GM19193 (cell line): Measurements from ENCODE around the gene ATP6V1C2.

Experiments used
- POLR2A ChIP-seq: IDR thresholded peaks from 4 replicates; pipeline ENCODE4 v1.6.1; 2011; ENCODE audit not compliant: insufficient read depth, insufficient read length; ENCODE audit errors: extremely low read depth

ATP6V1C2 gene

DNA sequence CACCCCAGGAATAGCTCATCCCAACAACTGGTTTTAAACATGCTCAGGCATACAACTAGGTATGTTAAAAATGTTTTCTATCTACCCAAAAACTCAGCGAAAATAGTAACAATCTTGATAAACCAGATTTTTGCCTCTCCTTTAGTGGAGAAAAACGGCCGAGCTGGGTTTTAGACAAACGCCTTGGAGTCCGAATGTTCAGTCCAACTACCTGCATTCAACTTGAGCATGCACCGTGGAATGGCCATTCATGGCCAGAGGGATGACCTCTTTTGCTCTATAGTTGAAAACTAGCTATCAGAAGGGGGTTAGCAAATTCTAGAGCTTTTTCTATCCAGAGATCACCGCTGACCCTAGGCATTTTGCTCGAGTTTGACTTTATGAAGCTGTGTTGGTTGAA, 60.3 kb downstream of the ATP6V1C2 start:
- no peak for TF ChIP-seq POLR2A

DNA sequence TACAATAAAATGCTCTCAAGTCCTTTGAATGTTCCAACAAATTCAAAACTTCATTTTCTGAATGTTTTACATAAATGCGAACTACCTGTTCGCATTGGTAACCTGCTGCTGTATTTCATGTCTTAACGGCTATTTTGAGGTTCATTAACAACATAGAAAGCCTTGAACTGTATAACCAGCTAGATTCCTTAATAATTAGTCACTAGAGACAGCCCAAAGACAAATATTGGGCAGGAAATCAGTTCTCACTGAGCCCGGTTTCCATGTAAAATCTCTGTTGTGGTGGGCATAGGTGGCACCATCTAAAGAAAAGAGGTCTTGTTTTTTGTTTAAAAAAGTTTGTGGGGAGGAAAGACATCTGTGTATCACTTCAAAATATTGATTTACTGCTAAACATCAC, 62.0 kb downstream of the ATP6V1C2 start:
- no peak for TF ChIP-seq POLR2A

DNA sequence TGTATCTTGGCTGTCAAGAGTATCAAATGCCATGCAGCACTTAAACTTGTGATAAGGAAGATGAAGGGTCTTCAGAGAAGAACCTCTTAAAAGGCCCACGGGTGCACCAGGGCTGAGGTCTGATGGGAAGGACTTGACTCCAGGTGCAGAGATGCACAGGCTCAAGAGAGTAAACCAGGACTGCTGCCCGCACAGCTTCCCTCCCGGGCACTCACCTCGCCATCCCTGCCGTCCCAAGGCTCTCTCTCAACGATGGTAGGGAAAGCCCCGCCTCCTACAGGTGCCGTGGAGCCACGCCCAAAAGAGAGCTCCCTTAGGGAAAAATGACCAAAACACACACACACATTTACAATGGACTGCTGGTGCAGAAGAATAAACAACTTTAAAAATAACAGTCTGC, 63.3 kb downstream of the ATP6V1C2 start:
- TF ChIP-seq POLR2A, result no peak

DNA sequence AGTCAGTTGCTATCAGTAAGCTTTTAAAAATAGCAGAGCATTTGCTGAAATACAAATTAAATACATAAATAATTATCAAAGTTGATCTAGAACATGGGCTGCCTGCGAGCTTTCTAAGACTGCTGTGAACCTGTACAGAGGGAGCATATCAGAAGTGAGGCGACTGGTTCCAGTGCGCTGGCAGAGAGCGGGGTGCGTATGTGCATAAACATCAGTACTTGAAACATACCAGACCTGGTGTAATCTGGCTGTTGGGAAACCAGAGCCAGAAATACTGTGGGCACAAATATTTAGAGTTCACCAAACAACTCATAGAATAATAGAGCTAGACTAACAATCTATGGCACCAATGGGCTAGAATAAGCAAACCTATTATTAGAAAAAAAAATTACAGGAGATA, 63.8 kb downstream of the ATP6V1C2 start:
- no peak for TF ChIP-seq POLR2A

DNA sequence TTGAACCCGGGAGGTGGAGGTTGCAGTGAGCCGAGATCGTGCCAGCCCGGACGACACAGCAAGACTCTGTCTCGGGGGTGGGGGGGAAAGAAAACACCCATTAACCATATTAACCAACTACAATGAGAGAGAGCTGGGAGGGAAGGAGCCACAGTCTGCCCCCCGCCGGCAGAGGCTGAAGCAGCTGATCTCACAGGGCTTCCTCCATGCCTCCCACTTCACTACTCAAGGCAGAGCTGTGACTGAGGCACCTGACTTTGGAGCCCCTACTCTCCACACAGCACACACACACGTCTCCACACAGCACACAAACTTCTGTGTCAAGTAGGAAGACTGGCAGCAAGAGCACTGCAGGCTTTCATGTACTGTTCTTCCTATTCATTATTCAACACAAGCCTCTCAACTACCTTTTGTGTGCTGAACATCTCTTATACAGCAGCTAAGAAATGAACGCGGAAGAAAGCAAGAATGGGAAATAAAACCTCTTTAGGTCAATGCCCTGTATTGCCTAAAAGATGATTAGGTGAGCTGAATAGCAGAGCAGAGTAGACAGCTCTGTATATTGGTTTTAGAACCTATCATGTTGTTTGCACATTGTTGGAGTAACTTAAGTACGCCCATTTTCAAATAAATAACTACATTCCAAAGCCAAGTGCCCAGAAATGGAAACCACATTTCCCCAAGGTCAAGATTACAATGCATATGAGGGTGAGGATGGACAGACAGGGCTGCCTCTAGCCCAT, 65.0 kb downstream of the ATP6V1C2 start:
- no peak for TF ChIP-seq POLR2A

DNA sequence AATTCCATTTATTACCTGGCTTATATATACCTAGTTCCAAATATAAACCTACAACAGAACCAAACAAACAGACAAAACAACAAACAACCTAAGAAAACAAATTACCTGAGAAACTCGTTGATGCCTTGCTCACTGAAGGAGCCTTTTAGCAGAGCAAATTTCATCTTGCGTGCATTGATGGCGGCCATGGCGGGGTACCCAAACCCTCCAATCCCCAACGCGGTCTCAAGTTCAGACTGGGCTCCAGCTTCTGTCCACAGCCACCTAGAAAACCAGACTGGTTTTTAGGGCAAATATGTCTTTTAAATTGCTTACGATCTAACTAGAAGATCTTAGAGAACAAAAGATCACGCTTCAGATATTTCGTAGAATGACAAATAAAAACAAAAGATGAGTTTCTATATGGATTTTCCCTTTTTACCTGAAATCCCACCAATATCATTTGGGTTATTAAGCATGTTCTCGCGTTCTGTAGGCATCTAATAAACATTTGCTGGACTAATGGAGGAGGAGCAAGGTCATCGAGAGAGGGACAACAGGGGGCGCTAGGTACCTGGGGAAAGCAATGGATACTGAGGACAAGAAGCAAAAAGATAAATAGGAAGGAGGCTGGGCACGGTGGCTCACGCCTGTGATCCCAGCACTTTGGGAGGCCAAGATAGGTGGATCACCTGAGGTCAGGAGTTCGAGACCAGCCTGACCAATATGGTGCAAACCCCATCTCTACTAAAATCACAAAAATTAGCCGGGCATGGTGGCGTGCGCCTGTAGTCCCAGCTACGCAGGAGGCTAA, 65.9 kb downstream of the ATP6V1C2 start:
- no peak for TF ChIP-seq POLR2A

DNA sequence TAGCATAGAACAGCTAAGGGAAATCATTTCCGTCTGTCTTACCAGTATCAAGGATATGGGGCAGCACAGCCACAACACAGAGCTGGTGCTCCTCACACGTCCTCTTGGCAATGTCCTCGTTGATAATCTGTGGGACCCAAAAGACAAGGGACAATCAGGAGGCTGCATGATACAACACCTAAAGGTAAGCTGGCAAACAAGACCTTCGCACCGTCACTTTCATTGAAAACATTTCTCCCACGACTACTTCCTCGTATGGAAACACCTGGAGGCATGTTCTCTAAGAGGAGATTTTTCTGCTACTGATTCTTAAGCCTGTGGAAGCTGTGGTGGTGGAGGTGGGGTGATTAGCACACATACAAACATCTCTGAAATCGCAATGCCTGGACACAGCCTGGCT, 67.4 kb downstream of the ATP6V1C2 start:
- no peak for TF ChIP-seq POLR2A

DNA sequence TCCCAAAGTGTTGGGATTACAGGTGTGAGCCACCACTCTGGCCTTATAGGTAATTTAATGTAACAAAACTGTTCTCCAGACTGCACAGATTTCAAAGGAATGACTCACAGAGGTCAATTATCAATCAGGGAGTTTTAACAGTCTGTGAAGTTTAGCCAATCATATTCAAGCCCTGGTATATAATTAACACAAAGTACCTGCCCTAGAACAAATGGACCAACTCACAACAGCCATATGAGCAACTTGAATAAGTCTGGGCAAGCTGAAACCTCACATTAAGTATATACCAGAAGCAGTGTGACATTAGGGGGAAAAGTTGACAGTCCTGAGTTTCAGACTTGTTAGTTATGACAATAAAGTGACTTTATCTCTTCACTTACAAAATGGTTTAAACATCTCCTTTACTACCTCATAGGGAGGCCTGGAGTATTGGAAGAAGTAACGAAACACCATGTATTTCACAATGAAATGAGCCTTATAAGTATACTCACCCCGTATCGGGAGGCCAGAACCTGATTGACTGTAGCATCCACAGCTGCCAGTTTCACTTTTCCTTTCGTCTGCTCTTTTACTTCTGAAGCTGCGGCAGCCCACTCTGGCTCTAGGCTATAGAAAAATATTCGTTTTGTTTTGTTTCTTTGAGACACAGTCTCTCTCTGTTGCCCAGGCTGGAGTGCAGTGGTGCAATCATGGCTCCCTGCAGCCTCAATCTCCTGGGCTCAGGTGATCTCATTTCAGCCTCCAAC, 69.0 kb downstream of the ATP6V1C2 start:
- TF ChIP-seq POLR2A, result no peak

DNA sequence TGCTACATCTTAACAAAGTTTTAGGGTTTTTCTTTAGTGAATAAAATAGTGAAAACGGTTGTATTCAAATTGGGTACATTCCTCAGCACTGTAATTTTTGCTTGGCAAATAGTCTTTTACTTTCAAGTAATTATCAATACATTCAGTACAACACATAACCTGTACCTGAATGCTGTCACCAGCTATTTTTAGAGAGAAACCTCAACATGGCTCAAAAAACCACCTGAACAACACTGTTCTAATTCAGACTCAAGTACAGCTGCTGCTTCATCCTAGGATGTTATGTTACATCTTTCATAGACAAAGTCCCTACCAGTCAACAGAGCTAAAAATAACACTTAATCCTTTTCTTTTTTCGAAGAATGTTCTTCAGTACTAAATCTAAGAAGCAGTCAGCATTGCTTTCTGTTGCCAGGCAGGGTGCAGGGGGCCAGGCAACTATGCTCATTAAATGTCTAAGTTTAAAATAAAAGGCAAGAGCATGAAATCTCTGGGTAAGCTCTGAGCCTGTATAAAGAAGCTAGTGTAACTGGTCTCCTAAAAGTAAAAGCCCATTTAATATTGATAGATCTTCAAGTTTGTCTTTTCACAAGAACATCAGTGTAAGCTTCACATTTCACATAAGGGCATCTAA, 70.7 kb downstream of the ATP6V1C2 start:
- no peak for TF ChIP-seq POLR2A

DNA sequence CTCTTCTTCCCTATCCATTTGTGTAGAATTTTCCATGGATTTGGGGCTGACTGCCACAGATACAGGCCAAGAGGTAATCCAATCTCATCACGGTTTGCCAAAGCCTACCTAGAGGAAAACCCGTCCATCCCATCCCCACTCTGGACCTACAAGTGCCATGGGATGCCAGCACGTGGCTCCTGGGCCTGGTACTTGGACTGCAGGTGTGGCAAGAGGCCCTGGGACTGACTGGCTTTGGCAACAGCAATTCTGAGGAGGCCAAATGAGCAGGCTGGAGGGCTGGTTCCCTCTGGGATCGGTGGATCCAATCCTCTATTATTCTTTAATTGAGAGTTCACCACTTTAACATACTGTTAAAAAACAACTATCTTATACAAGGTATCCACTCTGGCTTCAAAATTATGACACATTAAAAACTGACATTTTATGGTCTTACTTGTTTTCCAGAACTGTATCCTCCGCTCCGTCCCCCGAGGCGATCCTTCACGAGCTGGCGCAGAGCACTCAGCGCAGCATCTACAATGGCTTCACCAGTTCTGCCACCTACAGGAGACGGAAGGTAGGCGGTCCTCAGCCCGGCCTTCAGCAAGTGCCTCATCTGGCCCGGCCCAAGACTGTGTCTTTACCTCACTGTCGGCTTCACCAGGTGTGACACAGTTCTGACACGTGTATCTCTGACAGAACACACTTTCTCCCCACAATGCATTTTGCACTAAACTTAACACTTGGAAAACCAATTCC, 71.4 kb downstream of the ATP6V1C2 start:
- no peak for TF ChIP-seq POLR2A

DNA sequence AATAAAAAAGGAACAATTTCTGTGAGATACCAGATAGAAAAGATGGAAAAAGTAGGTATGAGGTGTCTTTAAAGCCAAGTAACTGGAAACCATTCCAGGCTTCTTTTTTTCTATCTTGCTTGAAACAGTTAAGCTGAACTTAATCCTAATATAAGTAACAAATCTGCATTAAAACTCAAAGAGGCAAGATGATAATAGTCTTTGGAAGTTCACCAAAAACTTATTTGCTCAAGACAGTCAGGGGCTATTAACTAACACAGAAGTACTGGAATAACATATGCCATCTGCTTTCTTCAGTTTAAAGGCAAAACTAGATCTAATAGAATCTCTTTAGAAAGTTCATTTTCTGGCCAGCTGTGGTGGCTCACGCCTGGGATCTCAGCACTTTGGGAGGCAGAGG, 72.4 kb downstream of the ATP6V1C2 start:
- no peak for TF ChIP-seq POLR2A

DNA sequence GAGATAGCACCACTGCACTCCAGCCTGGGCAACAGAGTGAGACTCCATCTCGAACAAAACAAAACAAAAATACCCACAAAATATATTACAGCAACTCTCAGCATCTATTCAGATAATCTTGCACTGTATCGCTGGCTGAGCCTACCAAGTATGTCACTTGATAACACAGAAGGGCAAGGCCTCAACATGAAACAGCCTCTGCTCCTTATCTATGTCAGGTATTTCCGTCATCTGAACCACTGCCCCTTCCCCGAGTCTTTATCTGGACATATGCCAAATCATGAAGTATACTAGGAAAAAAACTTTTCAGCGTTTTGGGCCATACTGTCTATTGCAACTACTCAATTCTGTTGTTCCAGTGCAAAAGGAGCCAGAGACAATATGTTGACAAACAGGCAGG, 73.4 kb downstream of the ATP6V1C2 start:
- TF ChIP-seq POLR2A, result no peak

DNA sequence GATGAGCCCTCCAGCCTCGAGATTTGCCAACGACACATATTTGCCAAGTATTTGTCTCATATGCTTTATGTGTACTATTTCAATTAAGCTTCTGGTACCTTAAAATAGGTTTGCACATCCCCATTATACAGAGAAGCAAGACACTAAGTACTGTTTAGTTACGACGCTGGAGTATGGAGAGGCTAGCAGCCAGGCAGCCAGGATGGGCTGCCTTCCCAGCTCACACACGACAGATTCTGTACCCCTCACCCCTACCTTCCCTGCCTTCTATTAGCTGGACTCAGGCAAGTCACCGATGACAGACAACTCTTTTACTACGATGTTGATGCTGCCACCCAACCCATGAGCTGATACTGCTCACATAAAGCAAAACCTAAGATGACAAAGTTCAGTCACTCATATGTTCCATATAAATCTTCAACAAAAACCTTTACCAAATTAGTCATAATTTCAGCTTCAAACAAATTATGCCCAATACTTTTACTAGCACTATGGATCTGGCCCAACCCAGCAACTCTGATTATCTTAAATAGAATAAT, 74.1 kb downstream of the ATP6V1C2 start:
- no peak for TF ChIP-seq POLR2A

DNA sequence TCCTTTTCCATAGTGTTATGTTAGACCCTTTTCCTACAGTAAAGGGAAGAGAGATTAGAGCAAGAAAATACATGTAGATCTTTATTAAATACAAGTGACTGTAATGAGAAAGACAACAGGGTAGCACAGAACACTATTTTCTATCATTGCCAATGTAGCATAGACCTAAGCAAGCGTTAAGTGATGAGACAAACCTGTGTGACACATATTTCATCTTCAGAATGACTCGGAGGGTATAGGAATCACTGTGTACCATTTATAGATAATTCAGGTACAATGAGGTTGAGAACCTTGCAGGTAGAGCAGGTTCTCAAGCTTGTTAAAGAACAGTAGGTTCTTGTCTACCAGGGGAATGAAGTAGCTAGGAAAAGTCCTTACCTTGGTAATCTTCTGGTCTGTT, 75.3 kb downstream of the ATP6V1C2 start:
- no peak for TF ChIP-seq POLR2A
